ACHN (cell line): Measurements from ENCODE around the gene COPG1.

Source experiments
- DNase-seq: peaks from one replicate; pipeline ENCODE4 v3.0.0-alpha.2; 2015
- in situ Hi-C: cut with HindIII; loops from 2 replicates; pipeline ENCODE4 v1.10.0; 2017; ENCODE audit warnings: low sequenced_read_pairs, low pct_ligation_motif_present, low pct_unique_long_range_greater_than_20kb

Gene COPG1

GRCh38 chr3:129321887-129322286 is 72.5 kb downstream of the COPG1 start:
- in situ Hi-C loops, result no loop called here

GRCh38 chr3:129323651-129324294 is 74.4 kb downstream of the COPG1 start:
- DNase-seq, result no peak
- in situ Hi-C loops, result no loop called here

More at GRCh38 chr3:129321887-129322286, 72.5 kb downstream of the COPG1 start:
- no peak for DNase-seq

GRCh38 chr3:129324855-129325254 is 75.4 kb downstream of the COPG1 start:
- DNase-seq, result no peak
- in situ Hi-C loops, result no loop called here

GRCh38 chr3:129325383-129325782 is 76.0 kb downstream of the COPG1 start:
- DNase-seq, result no peak
- in situ Hi-C loops, result no loop called here

- in situ Hi-C loops, result no loop called here
- no peak for DNase-seq
These were observed 76.7 kb downstream of the COPG1 start for GRCh38 chr3:129326138-129326537.

- in situ Hi-C loops, result no loop called here
- no peak for DNase-seq
These were observed 77.2 kb downstream of the COPG1 start for GRCh38 chr3:129326595-129326994.
